NCI-H524 (cell line): ENCODE results near the gene XIRP1.
"Not testable (repeated sequence)": the region's sequence is repeated elsewhere in the genome, so short reads cannot be mapped to it uniquely, and the experiment has no call there.

Experiments
- DNase-seq, 2 experiments: peaks; one replicate each; lab custom pipeline; 2025; lab: John Stamatoyannopoulos, UW

XIRP1 gene

DNA sequence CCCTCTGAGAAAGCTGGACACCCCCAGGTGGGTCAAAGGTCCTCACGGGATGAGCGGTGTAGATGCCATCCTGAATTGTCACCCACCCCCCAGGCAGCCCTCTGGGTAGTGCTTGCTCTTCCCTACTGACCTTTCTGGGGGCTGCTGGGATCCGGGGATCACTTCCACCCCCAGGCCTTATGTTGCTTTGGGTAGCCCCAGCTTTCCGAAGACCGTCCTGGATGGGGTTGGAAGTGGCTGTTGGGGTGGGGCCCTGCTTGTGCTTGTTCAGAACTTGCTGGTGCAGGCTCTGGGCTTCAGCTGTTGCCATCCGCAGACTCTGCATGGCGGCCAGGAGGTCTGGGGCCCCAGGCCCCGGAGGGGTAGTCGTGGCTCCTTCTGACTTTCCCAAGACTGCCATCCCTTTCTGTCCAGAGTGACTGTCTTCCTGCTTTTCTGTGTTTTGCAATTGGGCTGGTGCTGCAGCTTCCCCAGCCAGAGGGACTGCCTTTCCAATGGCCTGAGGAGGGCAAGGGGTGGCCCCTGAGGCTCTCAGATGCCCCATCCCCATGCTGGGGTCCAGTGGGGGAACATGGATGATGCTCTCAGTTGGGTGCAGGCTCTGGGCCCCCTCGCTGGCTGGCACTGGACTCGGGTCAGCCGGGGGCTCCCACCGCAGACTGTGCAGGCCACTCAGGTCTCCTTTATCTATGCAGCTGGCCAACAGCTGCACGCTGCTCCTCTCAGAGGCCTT, 6.3 kb downstream of the XIRP1 start:
- no peak for DNase-seq

DNA sequence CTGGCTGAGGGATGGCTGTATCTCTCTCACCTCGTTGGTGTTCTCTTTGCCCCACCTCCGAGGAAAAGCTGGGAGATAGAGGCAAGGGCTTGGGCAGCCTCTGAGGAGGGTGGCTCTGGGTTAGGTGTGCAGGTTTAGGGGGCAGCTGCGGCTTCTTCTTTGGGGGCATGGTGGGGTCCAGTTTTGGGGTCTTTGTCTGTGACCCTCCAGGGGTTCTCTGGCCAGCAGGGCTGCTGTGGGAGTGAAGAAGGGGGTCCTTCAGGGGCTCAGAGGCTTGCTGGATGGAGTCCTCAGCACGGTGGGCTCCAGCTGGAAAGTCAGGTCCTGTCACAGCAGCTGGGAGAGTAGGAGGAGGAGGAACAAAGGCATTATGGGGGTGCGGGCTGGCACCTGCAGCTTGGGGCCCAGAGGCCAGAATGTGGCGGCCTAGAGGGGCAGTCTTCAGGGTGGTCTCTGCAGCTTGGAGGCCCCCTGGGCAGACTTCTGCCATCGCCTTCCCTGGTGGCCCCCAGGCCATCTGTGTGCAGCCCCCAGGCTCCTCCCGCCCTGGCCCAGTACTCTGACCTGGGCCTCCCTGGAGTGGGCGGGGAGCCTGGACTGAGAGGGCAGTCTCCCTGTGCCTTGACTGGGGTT, 7.0 kb downstream of the XIRP1 start:
- DNase-seq = no peak

- no peak for DNase-seq
Observed at GRCh38 chr3:39184968-39185285, 7.5 kb downstream of the XIRP1 start.

DNA sequence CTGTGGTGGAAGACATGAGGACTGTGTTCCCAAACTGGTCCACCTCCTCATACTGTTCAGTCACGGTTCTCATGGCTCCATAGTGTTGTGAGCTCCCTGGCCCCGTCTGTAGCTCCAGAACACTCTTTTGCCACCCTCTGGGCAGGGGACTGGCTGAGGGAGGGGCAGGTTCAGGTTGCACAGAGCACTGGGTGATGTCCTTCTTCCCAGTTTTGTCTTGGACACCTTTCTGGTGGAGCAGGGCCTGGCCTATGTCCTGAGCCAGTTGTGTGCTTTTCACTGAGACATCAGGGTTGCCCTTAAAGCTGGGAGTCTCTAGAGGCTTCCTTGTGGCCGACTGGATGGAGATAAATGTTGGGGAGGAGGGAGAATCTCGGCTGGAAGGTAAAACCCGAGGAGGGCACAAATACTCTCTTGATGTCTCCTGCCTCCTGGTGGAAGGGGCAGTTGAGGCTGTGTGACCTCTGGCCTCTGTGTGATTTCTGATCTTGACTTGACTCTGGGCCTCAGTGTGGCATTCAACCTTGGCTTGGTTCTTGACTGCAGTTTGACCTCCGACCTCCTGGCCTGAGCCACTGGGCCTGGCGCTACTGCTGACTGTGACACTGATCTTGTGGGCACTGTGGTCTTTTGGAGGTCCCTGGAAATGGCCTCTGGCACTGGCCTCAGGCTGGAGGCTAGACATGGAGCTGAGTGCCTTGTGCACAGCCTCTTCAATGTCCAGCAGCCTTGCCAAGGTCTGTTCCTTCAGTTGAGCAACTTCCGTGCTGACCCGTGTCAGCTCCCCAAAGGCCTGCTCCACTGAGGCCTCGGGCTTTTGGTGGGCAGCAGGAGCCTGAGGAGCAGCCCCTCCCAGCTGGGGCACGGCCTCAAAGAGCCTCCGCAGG, 8.1 kb downstream of the XIRP1 start:
- peak in 1 of 2 experiments; percentile 45 for DNase-seq

GRCh38 chr3:39183211-39184080, 8.9 kb downstream of the XIRP1 start:
- peak; percentile 78 to 94 for DNase-seq

GRCh38 chr3:39181408-39182335, 10.7 kb downstream of the XIRP1 start:
- DNase-seq = peak in 1 of 2 experiments; percentile 19

DNA sequence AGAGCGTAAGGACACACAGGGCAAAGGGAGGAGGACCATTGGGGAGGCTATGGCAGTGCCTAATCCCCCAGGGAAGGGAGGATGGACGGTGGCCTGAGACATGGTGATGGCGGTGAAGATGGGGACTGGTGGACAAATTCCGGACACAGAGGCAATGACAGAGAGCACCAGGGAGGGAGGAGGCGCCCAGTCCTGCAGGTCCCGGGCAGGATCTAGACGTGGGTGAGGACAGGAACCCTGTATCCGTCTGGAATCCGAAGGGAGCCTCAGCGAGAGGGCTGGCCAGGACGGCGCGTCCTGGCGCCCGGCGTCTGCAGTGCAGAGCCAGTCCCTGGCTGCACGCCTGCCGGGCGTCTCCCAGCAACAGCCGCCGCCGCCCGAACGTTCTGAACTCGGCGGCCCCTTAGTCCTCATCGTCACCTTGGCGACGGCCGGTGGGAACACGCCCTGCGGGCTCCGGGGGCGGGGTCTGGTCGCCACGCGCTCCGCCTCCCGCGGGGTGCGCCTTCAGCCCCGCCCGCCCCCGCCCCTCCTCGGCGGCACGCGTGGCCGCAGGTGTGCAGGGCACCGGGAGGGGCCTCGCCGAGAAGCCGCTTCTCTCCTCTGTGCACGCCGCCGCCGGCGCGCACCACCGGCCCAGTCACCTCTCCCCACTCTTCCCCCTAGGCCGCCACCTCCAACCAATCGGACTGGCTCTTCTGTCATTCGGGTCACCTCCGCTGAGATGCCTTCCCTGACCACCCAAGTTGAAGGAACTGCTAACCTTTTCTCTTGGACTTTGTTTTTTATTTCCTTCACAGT, 11.6 kb downstream of the XIRP1 start:
- DNase-seq = peak; percentile 82 to 90

DNA sequence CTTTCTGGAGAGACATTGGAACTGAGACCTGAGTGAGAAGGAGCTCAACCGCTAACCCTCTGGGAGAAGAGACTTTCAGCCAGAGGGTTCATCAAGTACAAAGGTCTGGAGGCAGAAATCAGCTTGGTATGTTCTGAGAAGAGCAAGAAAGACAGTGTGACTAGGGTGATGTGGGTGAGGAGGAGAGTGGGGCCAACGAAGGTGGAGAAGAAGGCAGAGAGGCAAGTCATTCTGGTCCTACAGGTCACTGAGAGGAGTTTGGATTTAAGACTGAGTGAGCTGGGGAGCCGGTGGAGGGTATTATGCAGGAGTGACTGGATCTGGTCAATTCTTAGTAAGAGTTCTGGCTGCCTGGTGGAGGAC, 12.2 kb downstream of the XIRP1 start:
- no peak for DNase-seq

DNA sequence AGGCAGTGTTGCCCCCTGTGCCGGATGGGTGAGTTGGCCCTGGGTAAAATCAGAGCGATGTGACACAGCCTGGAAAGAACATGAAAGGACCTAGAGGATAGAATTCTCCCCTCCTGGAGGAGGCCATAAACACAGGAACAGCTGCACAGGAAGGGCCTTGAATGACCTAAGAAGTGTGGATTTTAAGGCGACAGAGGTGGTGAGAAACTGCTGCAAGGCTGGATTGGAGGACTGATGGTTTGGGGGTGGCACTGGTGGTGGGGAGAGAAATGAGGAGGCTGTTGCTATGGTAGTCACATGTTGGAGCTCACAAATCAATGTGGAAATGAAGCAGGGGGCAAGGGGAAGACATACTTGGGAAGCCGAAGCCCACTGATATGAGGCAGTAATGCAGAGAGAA, 13.8 kb downstream of the XIRP1 start:
- peak in 1 of 2 experiments; percentile 29 for DNase-seq

DNA sequence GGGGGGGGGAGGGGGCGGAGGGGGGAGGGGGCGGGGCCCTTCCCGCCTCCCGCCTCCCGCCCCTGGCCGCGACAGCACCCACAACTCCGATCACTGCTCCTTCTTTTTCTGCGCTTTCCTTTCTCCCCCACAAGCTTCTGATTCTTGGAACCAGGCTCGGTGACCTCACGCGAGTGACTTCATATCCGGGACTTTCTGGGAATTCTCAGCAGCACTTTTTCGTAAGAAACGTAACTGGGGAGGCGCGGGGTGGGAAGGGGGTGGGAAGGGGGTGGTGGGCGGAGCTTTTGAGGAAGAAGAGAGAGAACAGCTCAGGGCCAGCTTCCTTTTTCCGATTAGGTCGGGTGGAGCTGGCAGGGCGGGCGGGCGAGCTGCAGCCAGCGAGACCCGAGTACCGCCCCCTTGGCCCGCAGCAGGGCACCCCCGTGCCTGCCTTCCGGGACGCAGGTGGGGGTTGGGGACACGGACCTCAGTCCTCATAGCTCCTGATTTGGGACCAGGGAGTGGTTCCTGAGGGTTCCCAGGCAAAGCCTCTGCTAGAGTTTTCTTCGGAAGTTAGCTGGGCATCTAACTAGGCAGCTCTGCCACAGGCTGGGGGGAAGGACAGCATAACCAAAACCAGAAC, 14.6 kb downstream of the XIRP1 start:
- DNase-seq = peak in 1 of 2 experiments; percentile 59

- DNase-seq = no peak
Observed at GRCh38 chr3:39176025-39176714, 16.2 kb downstream of the XIRP1 start.

GRCh38 chr3:39173318-39174125, 18.9 kb downstream of the XIRP1 start:
- DNase-seq = no peak

GRCh38 chr3:39171860-39172259, 20.5 kb downstream of the XIRP1 start:
- no peak for DNase-seq

DNA sequence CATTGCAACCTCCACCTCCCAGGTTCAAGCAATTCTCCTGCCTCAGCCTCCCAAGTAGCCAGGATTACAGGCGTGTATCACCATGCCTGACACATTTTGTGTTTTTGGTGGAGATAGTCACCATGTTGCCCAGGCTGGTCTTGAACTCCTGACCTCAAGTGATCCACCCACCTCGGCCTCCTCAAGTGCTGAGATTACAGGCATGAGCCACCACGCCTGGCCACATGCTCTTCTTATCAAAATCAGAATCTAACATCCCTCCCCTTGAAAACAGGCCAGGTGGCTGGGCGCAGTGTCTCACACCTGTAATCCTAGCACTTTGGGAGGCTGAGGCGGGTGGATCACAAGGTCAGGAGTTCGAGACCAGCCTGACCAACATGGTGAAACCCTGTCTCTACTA, 21.5 kb downstream of the XIRP1 start:
- not testable (repeated sequence) for DNase-seq

DNA sequence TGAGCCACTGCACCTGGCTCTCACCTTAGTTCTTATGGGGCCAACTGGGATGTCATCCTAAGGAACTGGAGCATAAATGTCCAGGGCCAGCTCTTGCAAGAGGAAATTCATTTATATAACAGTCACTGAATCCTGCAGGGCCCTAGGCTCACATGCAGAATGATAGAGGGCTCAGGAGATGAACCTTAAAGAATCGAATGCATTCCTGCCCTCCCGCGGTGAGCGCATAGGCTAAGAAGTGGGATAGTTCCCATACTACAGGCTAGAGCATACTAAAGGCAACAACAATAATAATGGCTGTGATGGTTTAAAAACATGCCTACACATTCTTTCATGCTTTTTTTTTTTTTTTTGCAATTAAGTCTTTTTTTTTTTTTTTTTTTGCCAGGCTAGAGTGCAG, 21.9 kb downstream of the XIRP1 start:
- DNase-seq = no peak

GRCh38 chr3:39169712-39170111, 22.7 kb downstream of the XIRP1 start:
- no peak for DNase-seq

DNA sequence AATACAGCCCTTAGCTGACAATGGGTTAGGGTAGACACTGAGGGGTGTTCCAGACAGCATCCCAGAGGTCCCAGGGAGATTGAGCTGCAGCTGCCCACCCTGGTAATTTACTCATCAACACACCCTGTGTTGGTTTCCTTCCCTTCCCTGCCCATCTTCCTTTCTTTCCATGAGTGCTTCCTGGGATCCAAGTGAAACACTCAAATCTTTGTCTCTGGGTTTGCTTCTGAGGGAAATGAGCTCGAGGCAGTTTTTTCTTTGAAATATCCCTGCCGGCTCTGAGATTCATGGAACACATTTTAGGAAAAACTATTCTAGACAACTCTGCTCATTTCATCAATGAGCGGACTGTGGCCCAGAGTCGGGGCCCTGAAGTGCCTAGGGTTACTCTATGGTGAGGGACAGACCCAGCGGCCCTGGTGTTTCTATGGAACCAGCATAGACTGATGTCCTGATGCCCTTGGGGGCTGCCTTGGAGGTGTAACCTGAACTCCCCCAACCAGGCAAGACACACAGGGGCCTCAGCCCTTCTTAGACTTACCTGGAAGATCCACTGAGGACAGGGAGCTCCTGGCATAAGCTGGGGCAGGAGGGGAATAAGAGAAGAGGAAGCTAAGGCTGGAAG, 24.1 kb downstream of the XIRP1 start:
- no peak for DNase-seq
